ENCODE results near the gene TOX3. TPM values are rescaled to one million over a fixed set of nuclear protein-coding genes. Genes with fewer than 3 reads are reported as not detected.

The TOX3 gene
- total RNA-seq, 1 donor from 2014 or later = 0.49 TPM

- DNase-seq = no peak
Measured at GRCh38 chr16:52563767-52564611, 17.0 kb upstream of the TOX3 start.

GRCh38 chr16:52562770-52563169 is 15.8 kb upstream of the TOX3 start:
- DNase-seq = no peak

GRCh38 chr16:52561910-52562741 is 15.2 kb upstream of the TOX3 start:
- no peak for DNase-seq

DNA sequence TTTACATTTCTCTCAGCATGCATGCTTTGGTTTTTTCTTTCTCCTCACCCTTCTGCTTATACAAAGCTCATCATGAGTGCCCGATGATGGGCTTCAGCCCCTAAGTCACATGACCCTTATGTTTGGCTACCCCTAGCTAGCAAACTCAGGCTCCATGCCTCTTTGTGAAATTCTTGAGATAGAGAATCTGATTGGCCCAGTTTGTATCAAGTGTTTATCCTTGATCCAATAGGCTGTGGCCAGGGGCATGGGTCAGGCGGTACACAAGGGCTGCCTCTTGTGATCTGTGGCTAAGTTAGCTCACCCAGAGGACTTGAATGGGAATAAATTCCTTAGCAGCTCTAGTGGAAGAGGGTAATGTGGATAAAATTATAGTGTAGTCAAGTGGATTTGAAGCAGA is 11.5 kb upstream of the TOX3 start:
- no peak for DNase-seq

- DNase-seq = no peak
Measured at GRCh38 chr16:52557236-52557635, 10.3 kb upstream of the TOX3 start.

DNA sequence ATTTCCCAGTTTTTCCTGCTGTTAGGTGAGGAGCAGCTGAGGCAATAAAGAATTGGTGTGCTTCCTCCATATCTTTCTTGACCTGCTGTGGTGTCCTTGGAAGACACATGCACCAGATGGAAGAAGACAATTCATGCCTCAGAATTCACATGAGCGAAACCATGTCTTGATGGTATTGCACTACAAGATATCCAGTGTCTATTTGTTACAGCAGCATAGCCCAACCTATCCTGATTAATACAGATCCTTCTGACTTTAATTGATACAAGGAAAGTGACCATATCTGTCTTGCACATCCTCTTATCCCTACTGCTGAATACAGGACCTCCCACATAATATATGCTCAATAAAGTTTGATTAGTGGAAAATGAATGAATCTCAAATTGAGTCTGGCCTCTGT is 9.1 kb upstream of the TOX3 start:
- no peak for DNase-seq

DNA sequence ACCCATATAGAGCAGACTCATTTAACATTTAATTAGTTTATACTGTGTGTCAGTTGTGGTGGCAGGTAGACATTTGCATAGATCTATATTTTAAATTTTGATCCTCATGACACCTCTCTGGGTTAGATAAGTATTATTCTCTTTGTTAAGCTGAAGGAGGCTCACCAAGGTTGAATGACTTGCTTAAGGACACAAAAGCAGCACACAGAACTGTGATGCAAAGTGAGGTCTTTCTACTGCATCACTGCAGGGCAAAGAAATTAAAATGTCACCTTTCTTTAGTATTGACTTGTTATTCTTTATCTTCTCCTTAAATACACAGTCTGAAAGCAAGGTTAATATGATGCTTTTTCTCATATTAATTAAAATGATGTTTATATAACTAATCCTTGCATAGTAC is 8.6 kb upstream of the TOX3 start:
- DNase-seq = no peak

DNA sequence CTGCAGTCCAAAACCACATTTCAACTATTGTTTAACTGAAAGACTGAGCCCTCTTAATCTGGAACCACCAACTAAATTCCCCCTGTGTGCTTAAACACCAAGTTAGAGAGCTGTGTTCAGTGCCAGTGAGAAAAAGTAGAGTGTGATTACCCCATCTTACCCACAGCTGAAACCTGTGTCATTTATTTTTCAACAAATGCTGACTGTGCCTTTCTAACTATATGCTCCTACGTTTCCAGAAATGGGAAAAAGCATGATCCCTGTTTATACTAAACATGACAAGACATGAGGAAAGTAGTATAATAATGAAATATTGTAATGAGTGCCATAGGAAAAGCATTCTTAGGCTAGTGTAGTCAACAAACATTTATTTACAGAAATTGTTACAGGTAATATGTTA is 7.4 kb upstream of the TOX3 start:
- DNase-seq = no peak

GRCh38 chr16:52553322-52553721 is 6.4 kb upstream of the TOX3 start:
- no peak for DNase-seq

- DNase-seq = no peak
Measured at GRCh38 chr16:52552643-52553042, 5.7 kb upstream of the TOX3 start.

DNA sequence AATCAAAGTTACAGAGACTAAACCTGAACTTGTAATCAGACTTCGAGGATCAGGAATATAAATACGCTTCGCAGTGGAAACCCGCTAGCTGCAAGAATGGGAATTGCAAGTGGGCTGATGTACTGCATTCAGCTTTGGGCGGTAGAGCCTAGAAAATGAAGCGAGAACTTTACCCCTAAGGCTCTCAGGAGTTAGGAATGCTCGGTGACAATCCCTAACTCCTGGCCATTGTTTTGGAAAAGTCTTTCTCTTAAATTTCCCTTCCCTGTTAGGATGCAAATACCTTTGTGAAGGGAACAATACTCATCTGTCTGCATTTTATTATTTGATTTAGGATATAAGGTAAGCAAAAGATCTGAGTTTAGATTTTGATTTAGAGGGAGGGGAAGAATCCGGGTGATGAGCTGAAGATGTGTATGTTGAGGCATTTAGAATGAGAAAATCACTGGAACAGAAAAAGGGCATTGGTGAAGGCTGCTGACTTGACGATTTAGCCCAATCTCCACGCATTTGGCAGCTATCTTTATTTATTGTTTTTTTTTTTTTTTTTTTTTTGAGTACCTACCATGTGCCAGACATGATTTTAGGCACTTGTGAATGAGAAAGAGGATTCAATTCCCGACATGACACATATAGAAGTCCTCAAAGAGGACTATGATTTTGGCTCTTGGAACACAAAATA is 2.2 kb upstream of the TOX3 start:
- DNase-seq = no peak

- DNase-seq = no peak
Measured at GRCh38 chr16:52548261-52549010, 1.5 kb upstream of the TOX3 start.

DNA sequence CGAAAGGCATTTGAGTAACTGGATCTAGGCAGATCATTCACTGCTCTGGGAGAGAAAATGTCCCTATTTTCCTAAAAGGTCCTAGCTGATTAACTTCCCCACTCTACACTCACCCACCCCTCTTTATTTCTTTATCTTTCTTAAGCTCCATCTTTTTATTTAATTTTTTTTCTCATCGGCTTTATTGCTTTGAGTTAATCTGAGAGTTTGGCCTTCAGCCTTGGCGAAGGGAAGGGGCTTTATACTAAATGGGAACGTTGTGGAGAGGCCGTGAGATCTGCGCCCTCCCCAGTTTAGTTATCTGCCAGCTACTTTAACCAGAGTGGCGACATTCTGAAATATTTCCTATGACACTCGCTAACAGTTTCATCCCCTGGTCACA is 882 bp upstream of the TOX3 start:
- DNase-seq = no peak

DNA sequence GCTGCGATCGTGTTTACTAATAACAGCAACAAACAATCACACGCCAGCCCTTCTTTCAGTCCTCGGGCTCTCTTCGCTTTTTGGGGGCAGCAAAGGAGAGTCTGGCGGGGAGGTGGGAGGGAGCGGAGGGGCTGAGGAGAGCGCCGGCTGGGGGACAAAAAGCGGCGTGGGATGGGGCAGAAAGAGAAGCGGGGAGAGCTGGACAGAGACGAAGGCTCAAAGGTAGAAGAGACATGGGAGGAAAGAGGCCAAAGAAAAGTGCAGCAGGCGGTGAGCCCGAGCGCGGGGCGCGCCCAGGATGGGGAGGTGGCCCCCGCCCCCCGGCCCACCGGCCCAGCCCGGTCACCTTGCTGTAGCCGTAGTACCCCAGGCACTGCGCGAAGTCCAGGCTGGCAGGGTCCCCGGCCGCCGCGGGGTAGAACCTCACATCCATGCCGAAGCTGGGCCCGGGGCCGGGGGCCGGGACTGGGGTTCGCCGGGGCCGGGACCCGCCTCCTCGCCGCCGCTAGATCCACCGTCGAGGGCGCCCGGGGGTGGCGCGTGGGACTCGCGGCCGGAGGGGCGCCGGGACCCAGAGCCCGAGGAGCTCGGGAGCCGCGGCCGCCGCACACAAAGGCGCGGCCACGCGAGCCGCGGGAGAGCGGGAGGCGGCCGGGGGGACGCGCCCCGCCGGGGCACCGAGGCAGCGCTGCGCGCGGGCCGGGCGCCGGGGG is 496 bp downstream of the TOX3 start:
- no peak for DNase-seq

DNA sequence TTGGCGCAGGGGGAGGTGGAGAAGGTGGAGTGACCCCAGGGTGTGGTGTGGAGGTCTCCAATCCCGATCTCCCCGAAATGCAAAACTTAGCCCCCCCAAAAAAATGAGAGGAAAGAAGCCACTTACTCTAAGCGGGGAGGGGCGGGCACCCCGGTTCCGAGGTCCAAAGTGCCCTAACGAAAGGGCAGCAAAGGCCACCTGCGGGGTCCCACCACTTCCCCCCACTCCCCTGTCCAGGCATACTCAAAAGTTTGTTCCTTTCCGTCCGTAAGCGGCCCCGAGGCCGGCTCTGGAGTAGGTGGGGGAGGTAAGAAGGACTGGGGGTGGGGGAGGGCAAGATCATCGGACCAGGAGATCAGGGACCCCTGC is 1.1 kb downstream of the TOX3 start:
- DNase-seq = no peak

DNA sequence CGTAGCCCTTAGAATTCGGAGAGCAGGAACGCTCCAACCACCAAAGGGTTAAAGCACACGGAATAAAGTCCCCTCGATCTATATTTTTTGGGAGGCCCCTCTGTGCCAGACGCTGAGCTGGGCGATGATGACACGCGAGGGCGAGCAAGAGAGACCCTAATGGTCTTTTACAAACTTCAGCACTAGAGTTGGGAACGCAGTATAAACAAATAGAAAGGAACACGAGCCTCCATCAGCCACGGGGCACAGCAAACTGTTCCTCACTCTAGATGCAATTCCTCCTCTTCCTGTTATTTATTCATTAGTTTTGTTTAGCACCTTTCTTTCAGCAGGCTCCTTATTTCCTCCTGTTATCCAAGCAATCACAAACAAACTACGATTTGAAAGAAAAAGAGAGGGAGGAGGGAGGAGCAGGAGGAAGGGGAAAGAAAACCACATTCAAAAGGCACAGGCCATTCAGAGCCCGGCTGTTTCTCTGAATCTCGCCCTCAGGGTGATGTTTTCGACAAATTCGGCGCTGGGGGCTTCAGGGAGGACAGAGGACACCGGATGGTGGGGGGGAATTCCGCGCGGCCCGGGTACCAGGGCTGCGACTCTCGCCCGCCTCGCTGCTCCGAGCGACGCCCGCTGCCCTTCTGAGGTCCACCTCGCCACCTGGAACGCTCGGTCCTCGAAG is 1.6 kb downstream of the TOX3 start:
- DNase-seq = no peak

- no peak for DNase-seq
Measured at GRCh38 chr16:52544703-52545102, 2.2 kb downstream of the TOX3 start.

DNA sequence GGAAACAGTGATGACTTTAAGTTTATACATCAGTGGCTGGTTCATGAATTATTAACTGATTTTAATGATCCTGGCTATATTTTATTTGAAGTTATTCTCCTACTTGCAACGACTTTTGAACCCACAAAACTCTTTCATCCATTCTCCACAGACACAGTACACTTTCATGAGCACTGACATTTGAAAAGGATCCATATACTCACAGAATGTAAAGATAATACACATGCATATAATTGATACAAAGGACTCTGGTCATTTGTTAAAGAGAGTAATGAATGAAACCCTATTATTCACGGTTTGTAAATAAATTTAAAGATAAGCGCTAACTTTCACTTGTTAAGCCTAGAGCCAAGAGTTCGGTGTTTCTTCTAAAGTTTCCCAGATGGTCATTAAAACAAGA is 3.3 kb downstream of the TOX3 start:
- DNase-seq = no peak

- no peak for DNase-seq
Measured at GRCh38 chr16:52540910-52541309, 6.0 kb downstream of the TOX3 start.

DNA sequence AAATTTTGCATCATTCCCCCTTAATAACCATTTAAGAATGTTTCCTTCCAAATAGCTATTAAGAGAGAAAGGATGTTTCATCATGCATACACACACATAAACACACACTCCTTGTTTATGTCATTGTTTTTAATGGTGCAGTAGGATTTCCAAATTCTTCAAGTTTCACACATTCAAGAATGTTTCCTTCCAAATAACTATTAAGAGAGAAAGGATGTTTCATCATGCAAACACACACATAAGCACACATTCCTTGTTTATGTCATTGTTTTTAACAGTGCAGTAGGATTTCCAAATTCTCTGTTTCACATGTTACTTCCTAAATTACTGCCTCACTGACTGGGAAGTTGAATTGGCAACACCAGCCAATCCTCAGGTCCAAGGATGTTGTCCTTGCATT is 7.8 kb downstream of the TOX3 start:
- no peak for DNase-seq

- no peak for DNase-seq
Measured at GRCh38 chr16:52538511-52538910, 8.4 kb downstream of the TOX3 start.
